ENCODE results near the gene LY6G6C.

LY6G6C gene

GRCh38 chr6:31676904-31677303 lies 44.6 kb downstream of the LY6G6C start:
- DNase-seq, result no peak

GRCh38 chr6:31676322-31676903 lies 45.1 kb downstream of the LY6G6C start:
- DNase-seq, result no peak

- no peak for DNase-seq
Measured at GRCh38 chr6:31669676-31670075, 51.9 kb downstream of the LY6G6C start, which contains the start of gene LY6G5B. Gene LY6G5B, plus strand, starts transcription at chr6:31669976. Its CDS starts 975 bp downstream, at chr6:31670951.

All from NCI-H526 (cell line).